ENCODE measurements around the gene TRAPPC8.
"Not testable (repeated sequence)": the region's sequence is repeated elsewhere in the genome, so short reads cannot be mapped to it uniquely, and the experiment has no call there.

DNA sequence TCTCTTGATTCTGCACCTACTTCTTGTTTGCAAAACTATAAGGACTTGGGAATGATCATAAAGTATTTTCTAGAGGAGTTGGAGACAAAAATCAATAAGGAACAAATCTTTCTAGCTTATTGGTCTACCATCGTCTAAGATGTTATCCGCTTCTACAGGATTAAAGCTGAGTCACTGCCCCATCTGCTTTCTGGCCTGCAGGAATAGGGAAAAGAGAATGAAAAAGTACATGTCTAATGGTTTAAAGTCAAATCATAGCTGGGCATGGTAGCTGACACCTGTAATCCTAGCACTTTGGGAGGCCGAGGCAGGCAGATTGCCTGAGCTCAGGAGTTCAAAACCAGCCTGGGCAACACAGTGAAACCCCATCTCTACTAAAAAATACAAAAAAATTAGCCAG, 10.8 kb upstream of the TRAPPC8 start:
- TF ChIP-seq, protein P1, sequence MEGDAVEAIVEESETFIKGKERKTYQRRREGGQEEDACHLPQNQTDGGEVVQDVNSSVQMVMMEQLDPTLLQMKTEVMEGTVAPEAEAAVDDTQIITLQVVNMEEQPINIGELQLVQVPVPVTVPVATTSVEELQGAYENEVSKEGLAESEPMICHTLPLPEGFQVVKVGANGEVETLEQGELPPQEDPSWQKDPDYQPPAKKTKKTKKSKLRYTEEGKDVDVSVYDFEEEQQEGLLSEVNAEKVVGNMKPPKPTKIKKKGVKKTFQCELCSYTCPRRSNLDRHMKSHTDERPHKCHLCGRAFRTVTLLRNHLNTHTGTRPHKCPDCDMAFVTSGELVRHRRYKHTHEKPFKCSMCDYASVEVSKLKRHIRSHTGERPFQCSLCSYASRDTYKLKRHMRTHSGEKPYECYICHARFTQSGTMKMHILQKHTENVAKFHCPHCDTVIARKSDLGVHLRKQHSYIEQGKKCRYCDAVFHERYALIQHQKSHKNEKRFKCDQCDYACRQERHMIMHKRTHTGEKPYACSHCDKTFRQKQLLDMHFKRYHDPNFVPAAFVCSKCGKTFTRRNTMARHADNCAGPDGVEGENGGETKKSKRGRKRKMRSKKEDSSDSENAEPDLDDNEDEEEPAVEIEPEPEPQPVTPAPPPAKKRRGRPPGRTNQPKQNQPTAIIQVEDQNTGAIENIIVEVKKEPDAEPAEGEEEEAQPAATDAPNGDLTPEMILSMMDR (IDR thresholded peaks at IDR 0.05) = not testable (repeated sequence)
- TF ChIP-seq POLR2A (IDR thresholded peaks at IDR 0.05) = not testable (repeated sequence)

All from tibial nerve (tissue), 3 donors.